GM21360 (cell line): ENCODE results near the gene RNMT.
"Not testable (repeated sequence)": the region's sequence is repeated elsewhere in the genome, so short reads cannot be mapped to it uniquely, and the experiment has no call there.

Experiments used
- ATAC-seq: cut with Tn5 transposase; IDR thresholded peaks from one replicate; pipeline ENCODE4 v1.9.1; 2021; ENCODE audit warnings: mild to moderate bottlenecking, moderate library complexity; ENCODE audit not compliant: unreplicated experiment

The RNMT gene

DNA sequence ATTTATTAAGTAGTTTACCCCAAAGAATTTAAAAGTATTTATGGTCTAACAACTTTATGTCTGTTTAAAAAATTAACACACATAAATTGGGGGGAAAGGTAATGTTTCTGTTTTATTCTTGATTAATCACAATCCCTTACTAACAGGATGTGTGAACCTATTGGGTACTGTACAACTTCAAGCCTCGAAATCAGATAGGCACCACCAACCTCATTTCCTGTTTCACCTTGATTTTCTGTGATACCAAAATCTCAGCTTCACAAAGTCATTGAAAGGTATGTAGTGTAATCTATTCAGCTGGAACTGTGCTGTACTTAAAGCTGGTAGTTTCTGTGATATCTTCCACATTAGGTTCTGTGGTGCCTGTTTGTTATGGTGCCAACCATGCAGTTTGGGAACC is 4.0 kb downstream of the RNMT start:
- no peak for ATAC-seq

DNA sequence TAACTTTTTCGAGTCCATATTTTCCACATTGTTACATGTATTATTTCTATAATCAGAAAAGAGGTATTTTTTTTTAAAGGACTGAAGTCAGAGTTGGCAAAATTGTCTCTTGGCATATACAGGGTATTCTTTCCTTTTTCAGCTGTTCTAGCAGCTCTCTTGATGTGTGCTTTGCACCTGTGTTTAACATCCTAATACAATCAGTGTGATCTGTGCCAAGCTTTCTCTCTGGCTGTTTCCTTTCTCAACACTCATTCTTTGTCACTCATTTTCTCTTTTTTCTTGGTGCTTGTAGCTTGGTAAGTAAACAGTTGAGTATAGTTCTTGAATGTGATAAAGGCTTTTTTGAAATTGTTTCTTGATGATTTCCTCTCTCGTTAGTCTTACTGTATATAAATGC is 9.2 kb downstream of the RNMT start:
- no peak for ATAC-seq

- no peak for ATAC-seq
Observed at GRCh38 chr18:13745696-13746095, 19.2 kb downstream of the RNMT start.

- no peak for ATAC-seq
Observed at GRCh38 chr18:13746633-13747032, 20.2 kb downstream of the RNMT start.

DNA sequence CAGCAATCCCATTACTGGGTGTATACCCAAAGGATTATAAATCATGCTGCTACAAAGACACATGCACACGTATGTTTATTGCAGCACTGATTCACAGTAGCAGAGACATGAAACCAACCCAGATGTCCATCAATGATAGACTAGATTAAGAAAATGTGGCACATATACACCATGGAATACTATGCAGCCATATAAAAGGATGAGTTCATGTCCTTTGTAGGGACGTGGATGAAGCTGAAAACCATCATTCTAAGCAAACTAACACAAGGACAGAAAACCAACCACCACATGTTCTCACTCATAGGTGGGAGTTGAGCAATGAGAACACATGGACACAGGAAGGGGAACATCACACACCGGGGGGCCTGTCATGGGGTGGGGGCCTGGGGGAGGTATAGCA is 25.1 kb downstream of the RNMT start:
- not testable (repeated sequence) for ATAC-seq

DNA sequence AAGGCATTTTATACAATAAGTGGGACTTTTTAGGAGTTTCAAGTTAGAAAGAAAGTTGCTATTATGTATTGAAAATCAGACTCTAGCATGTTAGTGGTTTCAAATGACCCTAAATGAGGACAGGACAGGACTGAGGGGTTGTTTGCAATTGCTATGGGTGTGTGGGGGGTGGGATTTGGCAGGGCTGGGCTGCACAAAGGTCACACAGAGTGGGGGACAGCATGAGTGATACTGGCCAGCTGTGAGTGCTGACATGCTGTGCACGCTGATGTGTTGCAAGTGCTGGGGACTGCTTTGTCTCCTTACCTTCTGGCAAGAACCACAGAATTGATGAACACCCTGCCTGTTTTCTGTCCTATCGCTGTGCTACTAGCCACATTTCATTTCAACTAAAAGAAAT is 29.8 kb downstream of the RNMT start:
- no peak for ATAC-seq

- no peak for ATAC-seq
Observed at GRCh38 chr18:13756671-13757070, 30.2 kb downstream of the RNMT start.

- no peak for ATAC-seq
Observed at GRCh38 chr18:13758622-13759021, 32.1 kb downstream of the RNMT start.

DNA sequence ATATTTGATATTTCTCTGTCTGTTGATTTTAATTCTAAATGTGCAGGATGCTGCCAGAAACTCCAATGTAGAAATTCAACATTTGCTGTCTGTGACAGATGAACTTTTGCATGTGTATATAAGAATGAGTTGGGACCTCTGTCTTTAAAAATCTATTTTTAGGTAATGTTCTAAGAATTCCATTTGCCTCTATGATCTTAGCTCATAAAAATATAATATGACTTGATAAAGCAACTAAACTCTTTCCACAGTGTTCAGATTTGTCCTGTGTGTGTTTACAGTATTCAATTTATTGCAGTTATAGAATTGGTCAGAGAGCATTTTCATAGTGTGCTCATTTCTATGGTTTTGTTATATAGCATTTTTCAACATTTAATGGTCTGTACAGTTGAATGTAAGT is 33.6 kb downstream of the RNMT start:
- ATAC-seq = no peak

DNA sequence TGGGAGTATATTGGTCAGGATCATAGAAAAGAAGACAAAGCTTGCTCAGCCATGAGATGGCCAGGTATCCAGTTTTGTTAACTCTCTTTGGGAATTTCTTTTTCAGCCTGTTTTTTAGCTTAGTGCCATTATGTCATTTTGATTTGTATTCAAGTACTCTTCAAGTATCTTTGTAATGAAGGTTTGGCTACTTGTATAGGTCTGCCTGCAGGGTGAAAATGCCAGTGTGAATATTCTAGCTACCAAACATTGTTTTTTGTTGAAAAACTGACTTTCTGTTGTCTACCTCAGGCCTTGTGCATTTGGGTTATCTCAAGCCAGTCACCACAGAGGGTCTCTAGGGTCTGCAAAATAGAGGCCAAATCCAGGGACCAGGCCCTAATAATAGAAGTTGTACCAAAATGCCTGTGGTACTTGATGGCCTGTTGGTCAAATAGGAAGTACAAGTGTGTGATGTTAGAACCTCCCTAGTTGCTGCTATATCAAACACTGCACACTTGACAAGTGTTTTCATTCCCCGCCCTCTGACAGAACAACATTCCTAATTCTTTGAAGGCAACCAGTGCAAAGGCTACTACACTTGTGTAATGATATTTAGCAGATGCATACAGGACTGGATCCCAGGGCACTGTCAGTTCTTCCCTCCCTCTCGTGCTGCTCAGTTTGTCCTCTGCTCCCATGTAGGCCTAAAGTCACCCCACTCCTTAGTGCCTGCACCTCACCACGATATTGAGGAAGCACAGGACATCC is 36.4 kb downstream of the RNMT start:
- no peak for ATAC-seq

GRCh38 chr18:13775058-13775457 is 48.6 kb downstream of the RNMT start:
- no peak for ATAC-seq

DNA sequence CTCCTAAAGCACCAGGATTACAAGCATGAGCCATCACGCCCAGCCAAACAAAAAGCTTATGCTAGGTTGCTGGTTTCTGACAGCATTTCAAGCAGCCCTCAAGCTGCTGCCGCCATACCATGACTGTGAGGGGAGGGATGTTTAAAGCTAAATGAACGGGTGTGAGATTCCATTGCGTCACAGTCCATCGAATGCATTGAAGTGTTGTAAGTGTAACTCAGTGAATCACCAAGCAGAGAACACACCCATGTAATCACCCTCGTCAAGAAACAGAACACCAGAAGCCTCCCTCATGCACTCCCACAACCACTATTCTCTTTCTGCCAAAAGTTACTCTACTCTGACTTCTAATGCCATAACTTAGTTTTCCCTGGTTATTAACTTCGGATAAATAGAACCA is 64.7 kb downstream of the RNMT start:
- no peak for ATAC-seq

GRCh38 chr18:13793819-13794218 is 67.3 kb downstream of the RNMT start:
- no peak for ATAC-seq

- ATAC-seq = no peak
Observed at GRCh38 chr18:13796515-13796914, 70.0 kb downstream of the RNMT start.

- no peak for ATAC-seq
Observed at GRCh38 chr18:13797157-13797611, 70.7 kb downstream of the RNMT start.

DNA sequence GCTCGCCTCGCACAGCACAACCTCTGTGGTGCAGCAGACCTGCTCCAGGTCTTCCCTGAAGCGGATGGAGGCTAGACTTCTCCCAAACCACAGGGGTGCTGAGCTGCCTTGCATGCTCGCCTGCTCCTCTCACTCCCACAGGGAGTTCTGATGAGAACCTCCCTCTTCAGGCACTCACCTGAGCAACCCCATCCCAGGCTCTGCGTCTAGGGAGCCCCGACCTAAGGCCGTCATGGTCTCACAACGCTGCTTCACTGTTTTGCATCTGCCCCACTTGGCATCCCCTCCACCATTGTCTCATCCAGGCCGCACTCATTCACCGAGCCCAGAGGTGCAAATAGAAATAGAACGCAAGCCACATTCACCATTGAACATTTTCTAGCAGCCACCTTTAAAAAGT is 72.9 kb downstream of the RNMT start:
- ATAC-seq = no peak

DNA sequence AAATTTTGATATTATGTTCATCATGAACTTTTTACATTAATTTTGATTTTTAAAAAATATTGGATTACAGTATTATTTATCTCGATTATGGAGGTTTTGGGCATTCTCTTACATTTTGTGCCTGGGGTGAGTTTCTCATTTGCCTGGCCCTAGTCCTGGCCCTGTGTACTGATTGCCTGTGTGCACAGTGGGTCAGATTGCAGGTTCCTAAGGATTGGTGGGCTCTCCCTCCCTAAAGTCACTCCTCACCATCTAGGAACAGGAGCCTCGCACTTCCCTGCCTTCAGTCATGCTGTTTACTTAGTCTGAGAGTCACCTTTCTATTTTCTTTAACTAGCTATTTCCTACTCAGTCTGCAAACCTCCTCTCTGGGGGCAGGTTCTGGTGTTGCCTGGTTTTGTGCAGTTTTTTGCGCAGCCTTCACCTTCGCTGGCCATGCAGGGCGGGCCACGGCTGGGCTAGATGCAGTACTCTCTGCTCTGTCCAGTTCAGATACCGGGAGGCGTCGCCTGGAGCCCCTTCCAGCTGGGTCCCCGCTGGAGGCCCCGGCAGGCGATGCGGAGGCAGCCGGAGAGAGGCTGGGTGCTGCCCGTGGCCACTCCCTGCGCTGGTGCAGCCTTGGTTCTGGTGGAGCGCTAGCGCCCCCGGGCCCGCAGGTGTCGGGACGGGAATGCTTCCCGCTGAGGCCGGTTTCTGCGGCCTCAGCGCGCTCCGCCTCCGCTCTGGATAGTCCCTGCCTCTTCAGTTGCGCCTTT is 74.2 kb downstream of the RNMT start:
- peak; percentile 75 for ATAC-seq

GRCh38 chr18:13801260-13801601 is 74.8 kb downstream of the RNMT start:
- ATAC-seq = no peak

GRCh38 chr18:13804305-13804704 is 77.8 kb downstream of the RNMT start:
- no peak for ATAC-seq

GRCh38 chr18:13808294-13809042 is 82.0 kb downstream of the RNMT start:
- ATAC-seq = no peak

DNA sequence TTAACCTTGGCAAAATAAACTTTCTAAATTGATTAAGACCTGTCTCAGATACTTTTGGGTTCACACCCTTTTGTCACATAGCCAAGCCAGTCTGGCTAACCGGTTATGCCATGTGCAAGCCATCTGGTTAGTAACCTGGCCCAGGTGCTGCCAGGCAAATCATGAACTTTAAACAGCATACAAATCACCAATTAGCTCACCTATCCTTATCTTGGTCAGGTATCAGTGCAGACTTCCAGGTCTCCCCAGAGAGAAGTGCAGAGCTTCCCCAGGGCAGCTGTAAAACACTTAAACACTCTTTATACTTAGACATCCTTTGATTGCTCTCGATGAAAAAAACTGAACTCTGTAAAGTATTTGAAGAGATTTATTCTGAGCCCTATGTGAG is 82.6 kb downstream of the RNMT start:
- no peak for ATAC-seq
